ENCODE data around the gene HUS1.

DNA sequence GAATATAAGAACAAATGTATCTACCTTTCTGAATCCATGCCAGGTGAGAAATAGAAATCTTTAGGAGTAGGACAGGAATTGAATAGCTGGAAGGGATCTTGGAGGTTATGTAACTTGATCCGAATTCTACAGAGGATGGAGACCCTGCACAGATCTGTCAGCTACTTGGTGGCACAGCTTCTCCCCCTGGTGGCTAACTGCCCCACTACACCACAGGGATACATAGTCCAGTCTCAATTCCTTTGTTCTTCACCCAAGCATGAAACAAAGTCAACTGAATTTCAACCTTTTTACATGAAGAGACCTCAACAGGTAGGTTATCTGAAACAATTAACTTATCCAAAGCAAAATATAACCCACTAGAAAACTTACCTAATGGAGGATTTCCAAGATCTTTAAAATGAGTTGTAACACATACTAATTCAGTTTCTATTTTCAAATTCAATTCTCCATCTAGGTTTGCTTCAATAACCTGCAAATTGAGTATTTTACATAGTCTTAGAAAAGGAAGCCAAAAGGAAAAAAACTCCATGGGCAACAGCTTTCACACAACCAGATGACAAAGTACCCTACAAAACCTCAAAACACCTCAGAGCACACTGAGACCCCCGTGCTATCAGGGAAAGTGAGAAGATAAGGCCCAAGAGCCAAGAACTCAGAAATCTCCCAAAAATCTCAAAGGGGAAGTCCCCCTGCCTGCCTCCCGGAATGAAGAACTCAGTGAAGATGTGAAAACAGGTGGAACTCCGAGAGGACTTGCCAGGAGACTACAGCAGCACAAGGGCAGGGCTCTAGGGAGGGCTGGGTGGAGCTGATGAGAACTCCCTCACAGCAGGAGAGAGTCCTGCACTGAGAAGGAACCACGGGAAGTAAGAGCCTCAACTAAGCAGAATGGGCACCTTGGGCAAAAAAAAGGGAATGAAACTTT, 10.3 kb downstream of the HUS1 start:
- TF ChIP-seq, protein P1, sequence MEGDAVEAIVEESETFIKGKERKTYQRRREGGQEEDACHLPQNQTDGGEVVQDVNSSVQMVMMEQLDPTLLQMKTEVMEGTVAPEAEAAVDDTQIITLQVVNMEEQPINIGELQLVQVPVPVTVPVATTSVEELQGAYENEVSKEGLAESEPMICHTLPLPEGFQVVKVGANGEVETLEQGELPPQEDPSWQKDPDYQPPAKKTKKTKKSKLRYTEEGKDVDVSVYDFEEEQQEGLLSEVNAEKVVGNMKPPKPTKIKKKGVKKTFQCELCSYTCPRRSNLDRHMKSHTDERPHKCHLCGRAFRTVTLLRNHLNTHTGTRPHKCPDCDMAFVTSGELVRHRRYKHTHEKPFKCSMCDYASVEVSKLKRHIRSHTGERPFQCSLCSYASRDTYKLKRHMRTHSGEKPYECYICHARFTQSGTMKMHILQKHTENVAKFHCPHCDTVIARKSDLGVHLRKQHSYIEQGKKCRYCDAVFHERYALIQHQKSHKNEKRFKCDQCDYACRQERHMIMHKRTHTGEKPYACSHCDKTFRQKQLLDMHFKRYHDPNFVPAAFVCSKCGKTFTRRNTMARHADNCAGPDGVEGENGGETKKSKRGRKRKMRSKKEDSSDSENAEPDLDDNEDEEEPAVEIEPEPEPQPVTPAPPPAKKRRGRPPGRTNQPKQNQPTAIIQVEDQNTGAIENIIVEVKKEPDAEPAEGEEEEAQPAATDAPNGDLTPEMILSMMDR (IDR thresholded peaks at IDR 0.05 in 4 of 5, conservative IDR thresholded peaks at IDR 0.05 in 1 of 5), result peak; percentile 48 to 67 (median 56)
- no peak for TF ChIP-seq POLR2A (IDR thresholded peaks at IDR 0.05)
